ENCODE measurements around the gene PLOD3. TPM values are rescaled to one million over a fixed set of nuclear protein-coding genes. Genes with fewer than 3 reads are reported as not detected.

Gene PLOD3
- total and polyA plus RNA-seq, 4 donors: 38.9 to 104 (median 58.2) TPM

GRCh38 chr7:101198476-101198875 lies 18.9 kb downstream of the PLOD3 start:
- Histone ChIP-seq H3K36me3 (ENCODE audit: control insufficient read depth in 4 of 4, insufficient read depth in 4 of 4, low read length in 4 of 4) (no peaks in the 10 kb centered on the region), H3K9me3 (ENCODE audit: control insufficient read depth in 4 of 4, insufficient read depth in 3 of 4, low read length in 3 of 4) (peaks cover 0 to 2% (median 0%) of the 10 kb centered on the region in 4 donors)
- 67 to 73% methylated on average over 14 of the region's 14 CpGs for WGBS, 2 donors

GRCh38 chr7:101197991-101198390 lies 19.4 kb downstream of the PLOD3 start:
- H3K9me3 ChIP-seq (ENCODE audit: control insufficient read depth in 4 of 4, insufficient read depth in 3 of 4, low read length in 3 of 4): peaks cover 0 to 2% (median 0%) of the 10 kb centered on the region in 4 donors
- DNase-seq (no peak), ATAC-seq (ENCODE audit: insufficient read depth, low FRiP score) (no peak)
- H3K36me3 ChIP-seq (ENCODE audit: control insufficient read depth in 4 of 4, insufficient read depth in 4 of 4, low read length in 4 of 4): no peaks in the 10 kb centered on the region
- H3K27me3 ChIP-seq (ENCODE audit: control insufficient read depth in 3 of 3, insufficient read depth in 3 of 3, low read length in 2 of 3): peaks cover 3 to 32% (median 18%) of the 10 kb centered on the region in 3 donors
- TF ChIP-seq CTCF (IDR thresholded peaks at IDR 0.05; ENCODE audit: control extremely low read depth, extremely low read depth): no peak
- no peak overlapping the region for H3K4me3 ChIP-seq
- peaks cover 0 to 4% (median 0%) of the 10 kb centered on the region in 5 donors for H3K4me1 ChIP-seq (ENCODE audit: control insufficient read depth in 5 of 5, insufficient read depth in 5 of 5, low read length in 5 of 5)
- H3K9ac ChIP-seq (ENCODE audit: insufficient read depth in 1 of 2, low read length in 2 of 2): no peak overlapping the region
- WGBS, 2 donors: 71 to 81% methylated on average over 21 of the region's 21 CpGs
- H3K27ac ChIP-seq (ENCODE audit: low read depth in 1 of 2, low read length in 1 of 2): no peak overlapping the region

More at GRCh38 chr7:101198476-101198875, 18.9 kb downstream of the PLOD3 start:
- peaks cover 0 to 4% (median 0%) of the 10 kb centered on the region in 5 donors for H3K4me1 ChIP-seq (ENCODE audit: control insufficient read depth in 5 of 5, insufficient read depth in 5 of 5, low read length in 5 of 5)
- no peak for TF ChIP-seq CTCF (IDR thresholded peaks at IDR 0.05; ENCODE audit: control extremely low read depth, extremely low read depth)
- no peak for ATAC-seq (ENCODE audit: insufficient read depth, low FRiP score)
- H3K4me3 ChIP-seq: no peak overlapping the region
- H3K9ac ChIP-seq (ENCODE audit: insufficient read depth in 1 of 2, low read length in 2 of 2): no peak overlapping the region
- no peak overlapping the region for H3K27ac ChIP-seq (ENCODE audit: low read depth in 1 of 2, low read length in 1 of 2)
- H3K27me3 ChIP-seq (ENCODE audit: control insufficient read depth in 3 of 3, insufficient read depth in 3 of 3, low read length in 2 of 3): peaks cover 3 to 37% (median 20%) of the 10 kb centered on the region in 3 donors
- DNase-seq: no peak

GRCh38 chr7:101195884-101196283 lies 21.5 kb downstream of the PLOD3 start:
- Histone ChIP-seq H3K4me3 (no peak overlapping the region), H3K9me3 (ENCODE audit: control insufficient read depth in 4 of 4, insufficient read depth in 3 of 4, low read length in 3 of 4) (no peaks in the 10 kb centered on the region), H3K27me3 (ENCODE audit: control insufficient read depth in 3 of 3, insufficient read depth in 3 of 3, low read length in 2 of 3) (peaks cover 0 to 11% (median 9%) of the 10 kb centered on the region in 3 donors), H3K4me1 (ENCODE audit: control insufficient read depth in 5 of 5, insufficient read depth in 5 of 5, low read length in 5 of 5) (no peaks in the 10 kb centered on the region), H3K36me3 (ENCODE audit: control insufficient read depth in 4 of 4, insufficient read depth in 4 of 4, low read length in 4 of 4) (no peaks in the 10 kb centered on the region), H3K27ac (ENCODE audit: low read depth in 1 of 2, low read length in 1 of 2) (no peak overlapping the region), H3K9ac (ENCODE audit: insufficient read depth in 1 of 2, low read length in 2 of 2) (no peak overlapping the region)
- 85% methylated on average over 17 of the region's 17 CpGs for WGBS, 2 donors
- TF ChIP-seq CTCF (IDR thresholded peaks at IDR 0.05; ENCODE audit: control extremely low read depth, extremely low read depth): no peak
- ATAC-seq (ENCODE audit: insufficient read depth, low FRiP score): no peak
- DNase-seq: no peak

- Histone ChIP-seq H3K27me3 (ENCODE audit: control insufficient read depth in 3 of 3, insufficient read depth in 3 of 3, low read length in 2 of 3) (peaks cover 0 to 5% (median 0%) of the 10 kb centered on the region in 3 donors), H3K9me3 (ENCODE audit: control insufficient read depth in 4 of 4, insufficient read depth in 3 of 4, low read length in 3 of 4) (no peaks in the 10 kb centered on the region), H3K27ac (ENCODE audit: low read depth in 1 of 2, low read length in 1 of 2) (no peak overlapping the region), H3K36me3 (ENCODE audit: control insufficient read depth in 4 of 4, insufficient read depth in 4 of 4, low read length in 4 of 4) (no peaks in the 10 kb centered on the region), H3K4me3 (no peak overlapping the region), H3K9ac (ENCODE audit: insufficient read depth in 1 of 2, low read length in 2 of 2) (no peak overlapping the region), H3K4me1 (ENCODE audit: control insufficient read depth in 5 of 5, insufficient read depth in 5 of 5, low read length in 5 of 5) (no peaks in the 10 kb centered on the region)
- ATAC-seq (ENCODE audit: insufficient read depth, low FRiP score): no peak
- WGBS, 2 donors: 81 to 87% methylated on average over 8 of the region's 8 CpGs
- DNase-seq: no peak
- TF ChIP-seq CTCF (IDR thresholded peaks at IDR 0.05; ENCODE audit: control extremely low read depth, extremely low read depth): no peak
These were observed 28.3 kb downstream of the PLOD3 start for GRCh38 chr7:101189109-101189508.

All from lung (tissue), 12 donors.